Stimulated activated CD4-positive, alpha-beta T cell treated with anti-CD3 and anti-CD28 coated beads, Interleukin-15, amount 100 ng/mL, for 24 hours (primary cell): ENCODE measurements around the gene MYG1.
"Not testable (repeated sequence)": the region's sequence is repeated elsewhere in the genome, so short reads cannot be mapped to it uniquely, and the experiment has no call there.

ENCODE experiments used
- DNase-seq: peaks from one replicate; pipeline ENCODE4 v3.0.0-alpha.2; 2020

The MYG1 gene

DNA sequence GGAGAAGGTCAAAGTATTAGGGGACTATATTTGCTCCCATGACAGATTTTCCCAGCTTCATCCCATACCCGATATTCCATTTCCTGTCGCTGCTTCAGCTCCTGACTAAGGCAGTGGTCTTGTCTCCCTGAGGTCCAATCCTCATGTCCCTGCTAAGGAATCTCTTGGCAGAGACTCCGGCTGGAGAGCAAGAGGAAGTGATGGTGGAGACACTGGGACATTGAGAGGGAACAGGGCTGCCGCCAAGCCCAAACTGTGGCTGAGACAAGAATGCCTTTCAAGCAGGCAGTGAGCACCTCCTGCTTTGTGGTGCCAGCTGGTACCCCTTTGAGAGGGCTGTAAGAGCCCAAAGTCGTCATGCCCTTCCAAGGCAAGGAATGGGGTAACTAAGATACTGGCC lies 31.2 kb downstream of the MYG1 start:
- DNase-seq, result no peak

DNA sequence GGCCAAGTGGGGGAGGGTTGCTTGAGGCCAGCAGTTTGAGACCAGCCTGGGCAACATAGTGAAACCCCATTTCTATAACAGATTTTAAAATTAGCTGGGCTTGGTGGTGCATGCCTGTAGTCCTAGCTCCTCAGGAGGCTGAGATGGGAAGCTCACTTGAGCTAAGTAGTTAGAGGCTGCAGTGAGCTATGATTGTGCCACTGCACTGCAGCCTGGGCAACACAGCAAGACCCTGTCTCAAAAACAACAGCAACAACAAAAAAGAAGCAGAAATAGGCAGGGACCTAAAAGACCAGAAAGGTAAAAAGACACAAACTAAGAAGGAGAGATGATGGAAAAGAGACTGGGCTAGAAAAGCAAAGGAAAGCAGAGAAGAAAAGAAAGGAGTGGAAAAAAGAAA lies 32.8 kb downstream of the MYG1 start:
- not testable (repeated sequence) for DNase-seq

GRCh38 chr12:53332744-53333143 lies 33.2 kb downstream of the MYG1 start:
- no peak for DNase-seq

DNA sequence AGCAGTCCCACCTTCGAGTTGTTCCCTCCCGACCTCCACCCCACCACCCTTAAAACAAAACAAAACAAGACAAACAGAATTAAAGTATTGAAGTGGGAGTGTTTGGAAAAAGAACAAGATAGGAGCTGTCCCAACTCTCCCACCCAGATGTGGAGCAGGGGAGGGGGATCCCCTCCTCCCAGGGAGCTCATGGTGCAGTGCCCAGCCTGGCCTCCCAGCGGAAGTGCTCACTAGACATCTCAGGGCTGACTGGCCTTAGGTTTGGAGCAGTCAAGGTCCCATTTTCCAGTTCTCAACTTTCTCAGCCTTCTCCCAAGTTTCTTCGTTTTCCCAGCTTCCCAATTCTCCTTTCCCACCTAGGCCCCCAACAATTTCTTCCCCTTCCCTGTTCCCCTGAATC lies 33.8 kb downstream of the MYG1 start:
- no peak for DNase-seq

- DNase-seq, result no peak
These were observed 34.4 kb downstream of the MYG1 start for GRCh38 chr12:53333845-53334244.

GRCh38 chr12:53334822-53335221 lies 35.3 kb downstream of the MYG1 start:
- DNase-seq, result no peak

GRCh38 chr12:53336181-53336681 lies 36.7 kb downstream of the MYG1 start, which contains the start of gene SP7:
Gene SP7, minus strand, starts transcription at chr12:53336354. Its CDS starts 708 bp downstream, at chr12:53335646.
- DNase-seq, result no peak

DNA sequence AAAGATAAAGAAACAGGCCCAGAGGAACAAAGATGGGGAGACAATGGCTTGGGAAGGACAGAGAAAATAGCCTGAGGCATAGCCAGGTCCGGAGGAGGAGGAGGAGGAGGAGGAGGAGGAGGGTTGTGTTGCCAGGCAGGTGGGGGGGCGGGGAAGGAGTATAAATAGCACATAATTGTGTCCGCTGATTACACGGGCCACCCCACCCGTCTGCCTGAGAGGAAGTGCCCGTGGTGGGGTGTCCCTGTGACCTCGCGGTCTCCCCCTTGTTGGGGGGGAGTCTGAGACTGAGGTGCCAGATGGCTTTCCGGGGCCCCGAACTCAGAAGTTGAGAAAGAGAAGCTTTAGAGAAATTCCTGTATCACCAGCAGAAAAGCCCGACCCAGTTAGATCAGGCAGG lies 38.5 kb downstream of the MYG1 start:
- no peak for DNase-seq

DNA sequence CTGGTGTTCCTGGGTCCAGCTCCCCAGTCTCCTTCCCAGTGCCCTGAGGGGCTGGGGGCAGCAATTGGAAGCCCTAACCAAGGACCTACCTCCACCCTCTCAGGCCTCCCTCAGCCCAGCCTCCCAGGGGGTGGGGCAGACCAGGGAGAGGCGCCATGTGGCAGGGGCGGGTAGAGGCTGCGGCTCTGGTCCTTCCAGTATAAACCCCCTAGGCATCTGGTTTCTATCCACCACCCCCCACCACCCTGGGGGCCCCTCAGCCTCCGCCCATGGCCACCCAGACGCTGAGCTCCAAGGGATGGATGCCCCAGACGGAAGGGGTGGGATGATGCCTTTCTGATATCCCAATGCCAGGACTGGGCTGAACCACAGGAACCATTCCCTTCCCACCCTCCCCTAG lies 39.4 kb downstream of the MYG1 start:
- DNase-seq, result no peak

DNA sequence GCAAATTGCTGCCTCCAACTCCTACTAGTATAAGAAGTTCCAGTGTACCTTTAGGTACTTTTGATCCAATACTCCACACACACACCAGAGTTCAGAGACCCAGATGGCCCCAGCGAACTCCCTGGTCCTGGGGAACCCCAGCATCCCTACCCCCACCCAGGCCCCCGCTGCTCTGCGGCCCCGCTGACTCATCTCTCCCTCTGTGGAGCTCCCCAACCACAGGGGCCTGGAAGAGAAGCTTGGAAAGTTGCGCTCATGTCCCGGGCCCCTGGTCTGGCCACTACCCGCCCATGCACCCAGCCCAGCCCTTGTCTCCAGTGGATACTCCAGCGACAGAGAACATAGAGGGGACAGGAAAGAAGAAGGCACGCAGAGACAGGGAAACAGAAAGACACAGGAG lies 40.9 kb downstream of the MYG1 start:
- DNase-seq, result no peak

DNA sequence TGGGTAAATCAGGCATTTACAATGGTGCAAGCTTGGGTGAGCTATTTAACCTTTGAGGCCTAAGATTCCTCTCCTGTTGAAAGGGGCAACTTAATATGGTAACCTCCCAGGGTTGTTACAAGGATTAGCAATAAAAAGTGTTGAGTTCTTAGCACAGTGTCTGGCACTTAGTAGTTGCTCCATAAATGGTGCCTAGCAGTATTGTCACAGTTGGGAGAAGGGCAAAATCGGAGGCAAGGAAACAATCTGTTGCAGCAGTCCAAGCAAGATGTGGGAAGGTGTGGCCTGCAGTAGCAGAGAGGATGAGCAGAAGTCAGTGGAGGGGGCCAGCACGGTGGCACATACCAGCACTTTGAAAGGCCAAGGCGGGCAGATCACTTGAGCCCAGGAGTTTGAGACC lies 44.0 kb downstream of the MYG1 start:
- no peak for DNase-seq

GRCh38 chr12:53343969-53344368 lies 44.5 kb downstream of the MYG1 start:
- DNase-seq, result no peak

- DNase-seq, result no peak
These were observed 45.0 kb downstream of the MYG1 start for GRCh38 chr12:53344487-53344823.

DNA sequence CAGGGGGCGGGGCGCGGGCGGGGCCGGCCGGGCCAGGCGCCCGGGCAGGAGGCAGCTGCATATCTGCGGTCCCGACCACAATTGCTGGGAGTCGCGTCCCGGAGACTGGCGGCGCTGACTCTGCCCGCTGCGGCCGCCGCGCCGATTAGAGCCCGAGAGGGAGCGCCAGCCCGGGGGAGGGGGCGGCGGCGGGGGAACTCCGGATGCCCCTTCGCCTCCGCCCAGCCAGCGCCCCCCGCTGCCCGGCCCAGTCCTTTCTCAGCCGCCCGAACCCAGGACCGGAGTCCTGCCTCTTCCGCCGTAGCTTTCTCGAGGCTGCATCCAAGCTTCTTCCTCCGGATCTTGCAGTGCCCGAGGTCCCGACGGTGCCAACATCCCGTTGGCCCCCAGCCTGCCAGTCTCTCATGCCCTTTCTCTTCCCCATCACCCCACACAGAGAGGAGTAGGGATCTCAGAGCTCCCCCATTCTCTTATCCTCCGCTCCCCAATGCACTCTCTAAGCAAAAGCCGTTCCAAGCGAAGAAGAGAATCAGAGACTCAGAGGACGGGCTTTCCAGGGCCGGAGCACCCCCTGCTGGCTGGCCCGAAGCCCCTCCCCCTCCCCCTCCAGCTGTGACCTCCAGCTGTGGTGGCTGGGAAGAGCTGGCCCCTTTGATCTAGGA lies 45.5 kb downstream of the MYG1 start:
- peak; percentile 83 for DNase-seq

DNA sequence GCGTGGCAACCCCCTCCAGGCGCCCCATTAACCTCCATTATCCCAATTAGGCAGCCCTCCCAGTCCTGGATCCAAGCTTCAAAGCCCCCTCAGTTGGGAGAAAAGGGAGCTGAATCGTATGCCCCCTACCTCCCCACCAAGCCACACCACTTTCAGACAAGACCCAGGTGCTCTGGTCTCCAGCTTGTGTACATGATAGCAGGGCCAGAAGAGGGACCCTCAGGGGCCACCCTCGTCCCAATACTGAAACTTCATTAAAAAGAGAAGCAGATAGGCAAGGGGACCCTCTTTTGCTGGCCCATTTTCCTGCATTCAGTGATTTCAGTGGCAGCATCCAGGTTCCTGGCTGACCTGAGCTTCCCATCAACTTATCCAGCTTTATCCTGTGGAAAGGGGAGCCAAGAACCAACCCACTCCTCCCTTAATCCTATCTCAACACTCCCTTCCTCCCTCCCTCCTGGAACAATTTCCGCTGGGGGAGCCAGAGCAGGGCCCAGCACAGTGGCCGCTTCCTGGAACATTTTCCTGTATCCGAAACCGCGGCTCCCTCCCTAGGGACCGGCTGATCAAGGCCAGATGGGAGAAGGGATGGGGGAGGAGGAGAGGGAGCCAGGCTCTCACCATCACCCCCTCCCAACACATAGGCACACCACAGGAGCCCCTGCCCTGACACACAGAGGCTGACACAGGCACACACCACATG lies 46.1 kb downstream of the MYG1 start:
- no peak for DNase-seq

DNA sequence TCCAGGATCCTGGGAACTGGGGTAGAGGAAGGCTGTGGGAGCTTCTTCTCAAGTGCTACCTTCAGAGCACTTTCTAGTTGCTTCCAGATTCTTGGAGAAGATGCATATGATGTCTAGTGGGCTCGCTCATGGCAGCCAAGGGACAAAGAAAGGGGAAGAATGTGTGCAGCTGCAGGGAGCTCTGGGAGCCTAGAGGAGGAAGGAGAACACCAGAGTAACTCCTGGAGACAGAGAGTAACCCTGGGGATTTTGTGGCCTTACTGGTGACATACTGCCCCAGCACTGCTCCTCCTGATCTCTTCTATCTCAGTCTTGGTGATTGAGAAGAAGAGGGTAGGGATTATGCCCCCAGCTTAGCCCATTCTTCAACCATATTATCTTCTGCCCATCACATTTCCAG lies 47.0 kb downstream of the MYG1 start:
- DNase-seq, result no peak

GRCh38 chr12:53347905-53348304 lies 48.4 kb downstream of the MYG1 start:
- DNase-seq, result no peak

GRCh38 chr12:53352331-53353256 lies 53.1 kb downstream of the MYG1 start:
- DNase-seq, result peak; percentile 86

GRCh38 chr12:53353257-53353655 lies 53.8 kb downstream of the MYG1 start:
- DNase-seq, result no peak

- no peak for DNase-seq
These were observed 55.6 kb downstream of the MYG1 start for GRCh38 chr12:53355121-53355520.
